PC-3 (cell line): ENCODE data around the gene HOXC11. TPM values are rescaled to one million over a fixed set of nuclear protein-coding genes. Genes with fewer than 3 reads are reported as not detected.

Experiments used
- ATAC-seq: fragments of 200-7000 bp; cut with Tn5 transposase; 2 replicates; pipeline ENCODE4 v1.9.1; 2020; ENCODE audit warnings: mild to moderate bottlenecking, moderate library complexity
- BruUV-seq: library from RNA; stranded (reverse); fragments of 400-500 nt; replicated peaks from 2 replicates; lab custom pipeline; 2021; lab: Mats Ljungman, UMichigan
- CTCF ChIA-PET: fragments of 300-600 bp; sonication (Branson Sonifier 250); formaldehyde crosslinking; loops from one replicate; lab custom pipeline; 2022; ENCODE audit warnings: antibody characterized with exemption; lab: Charles Lee
- POLR2A ChIA-PET: fragments of 300-600 bp; sonication (Branson Sonifier 250); formaldehyde crosslinking; loops from one replicate; lab custom pipeline; 2022; ENCODE audit warnings: antibody characterized with exemption; ENCODE audit not compliant: unreplicated experiment; lab: Charles Lee
- DNase-seq: peaks from one replicate; pipeline ENCODE4 v3.0.0-alpha.2; 2015
- H2AFZ ChIP-seq: fragments of 300-600 bp; sonication (generic); 2 replicates; pipeline ENCODE4 v1.6.0; 2016; ENCODE audit warnings: antibody characterized with exemption, low read length
- H3F3A ChIP-seq: fragments of 300-600 bp; sonication (generic); one replicate; pipeline ENCODE4 v1.6.0; 2017; ENCODE audit warnings: antibody characterized with exemption, low read length, control low read depth, mild to moderate bottlenecking; ENCODE audit not compliant: unreplicated experiment
- H3K27ac ChIP-seq: fragments of 300-600 bp; sonication (generic); 2 replicates; pipeline ENCODE4 v1.5.1; 2016; ENCODE audit warnings: mild to moderate bottlenecking, low read length
- H3K27me3 ChIP-seq: fragments of 300-600 bp; sonication (generic); 2 replicates; pipeline ENCODE4 v1.6.1; 2016; ENCODE audit warnings: low read length, mixed read lengths
- H3K36me3 ChIP-seq: fragments of 300-600 bp; sonication (generic); 2 replicates; pipeline ENCODE4 v1.6.1; 2016; ENCODE audit warnings: low read depth, mixed run types, low read length, mixed read lengths
- H3K4me1 ChIP-seq: fragments of 300-600 bp; sonication (generic); 2 replicates; pipeline ENCODE4 v1.5.1; 2016; ENCODE audit warnings: low read length; ENCODE audit not compliant: insufficient read depth
- H3K4me2 ChIP-seq: fragments of 300-600 bp; sonication (generic); 2 replicates; pipeline ENCODE4 v1.6.0; 2016; ENCODE audit warnings: low read length
- H3K4me3 ChIP-seq: fragments of 300-600 bp; sonication (generic); 2 replicates; pipeline ENCODE4 v1.5.1; 2016; ENCODE audit warnings: mild to moderate bottlenecking, low read length, mixed read lengths
- H3K79me2 ChIP-seq: fragments of 300-600 bp; sonication (generic); 2 replicates; pipeline ENCODE4 v1.6.1; 2017; ENCODE audit warnings: low read length, mixed read lengths
- H3K9ac ChIP-seq: fragments of 300-600 bp; sonication (generic); 2 replicates; pipeline ENCODE4 v1.6.0; 2016; ENCODE audit warnings: mild to moderate bottlenecking, low read length
- H3K9me2 ChIP-seq: fragments of 300-600 bp; sonication (generic); replicated peaks from 2 replicates; pipeline ENCODE4 v1.6.1; 2016; ENCODE audit warnings: mixed run types, low read length, mixed read lengths
- H3K9me3 ChIP-seq: fragments of 300-600 bp; sonication (generic); 2 replicates; pipeline ENCODE4 v1.6.1; 2016; ENCODE audit warnings: low read length, mixed read lengths
- H4K20me1 ChIP-seq: fragments of 300-600 bp; sonication (generic); 2 replicates; pipeline ENCODE4 v1.6.1; 2016; ENCODE audit warnings: low read length, mixed read lengths
- CTCF ChIP-seq: fragments of 300-600 bp; sonication (generic); conservative IDR thresholded peaks from 2 replicates; pipeline ENCODE4 v1.5.1; 2017; ENCODE audit warnings: antibody characterized with exemption, low read depth, mild to moderate bottlenecking, low read length
- EZH2 ChIP-seq: fragments of 300-600 bp; sonication (generic); IDR thresholded peaks from one replicate; pipeline ENCODE4 v1.6.1; 2017; ENCODE audit warnings: antibody characterized with exemption, mild to moderate bottlenecking, low read length; ENCODE audit not compliant: unreplicated experiment
- EZH2phosphoT487 ChIP-seq: fragments of 300-600 bp; sonication (generic); IDR thresholded peaks from 2 replicates; pipeline ENCODE4 v1.6.1; 2018; ENCODE audit warnings: mild to moderate bottlenecking, antibody characterized with exemption, low read length, borderline replicate concordance
- intact Hi-C: fragments of 100-400 bp; cut with micrococcal nuclease; formaldehyde crosslinking; loops from 2 replicates; pipeline ENCODE4 v1.9.0; 2023
- total RNA-seq: library from RNA; depleted of rRNA; stranded (reverse); fragments of >200 nt; gene quantifications from 2 replicates; pipeline ENCODE4 v1.2.3, GENCODE V29; 2014

The HOXC11 gene
- total RNA-seq, 1 experiment from 2014 or later = 0.84 TPM

GRCh38 chr12:53970451-53970850 lies 2.5 kb upstream of the HOXC11 start:
- no peak overlapping the region for H2AFZ ChIP-seq
- H3K36me3 ChIP-seq = no peaks in the 10 kb centered on the region
- no peaks in the 10 kb centered on the region for H3K9me3 ChIP-seq
- no peaks in the 10 kb centered on the region for H3K79me2 ChIP-seq
- no peaks in the 10 kb centered on the region for H3K9me2 ChIP-seq
- no peak overlapping the region for H3K4me3 ChIP-seq
- H3K4me2 ChIP-seq = no peak overlapping the region
- BruUV-seq = no TSS peak
- ChIA-PET CTCF (no interaction called here), POLR2A (no interaction called here)
- peaks cover 13% of the 10 kb centered on the region for H3K4me1 ChIP-seq
- no peak overlapping the region for H3K27ac ChIP-seq
- no peaks in the 10 kb centered on the region for H4K20me1 ChIP-seq
- H3F3A ChIP-seq = no peaks in the 10 kb centered on the region
- H3K27me3 ChIP-seq = no peaks in the 10 kb centered on the region
- ATAC-seq (no peak), DNase-seq (no peak)
- H3K9ac ChIP-seq = no peak overlapping the region
- intact Hi-C loops = no loop called here
- no peak for TF ChIP-seq EZH2phosphoT487

- H3K9me2 ChIP-seq = no peaks in the 10 kb centered on the region
- intact Hi-C loops = no loop called here
- no peaks in the 10 kb centered on the region for H3K79me2 ChIP-seq
- ChIA-PET POLR2A (no interaction called here), CTCF (no interaction called here)
- no peaks in the 10 kb centered on the region for H3K36me3 ChIP-seq
- no peak overlapping the region for H3K27ac ChIP-seq
- H3K9ac ChIP-seq = no peak overlapping the region
- no peak overlapping the region for H2AFZ ChIP-seq
- no TSS peak for BruUV-seq
- no peaks in the 10 kb centered on the region for H3K27me3 ChIP-seq
- ATAC-seq = no peak
- H3K4me2 ChIP-seq = no peak overlapping the region
- DNase-seq = no peak
- H3K4me1 ChIP-seq = peaks cover 13% of the 10 kb centered on the region
- no peaks in the 10 kb centered on the region for H3K9me3 ChIP-seq
- H3F3A ChIP-seq = no peaks in the 10 kb centered on the region
- no peak for TF ChIP-seq EZH2phosphoT487
- TF ChIP-seq EZH2 = no peak
- TF ChIP-seq CTCF = no peak
- no peaks in the 10 kb centered on the region for H4K20me1 ChIP-seq
- H3K4me3 ChIP-seq = no peak overlapping the region
Observed at GRCh38 chr12:53971129-53971528, 1.8 kb upstream of the HOXC11 start.

GRCh38 chr12:53971686-53972085 lies 1.2 kb upstream of the HOXC11 start:
- Histone ChIP-seq H2AFZ (no peak overlapping the region), H3K9me3 (no peaks in the 10 kb centered on the region), H3K27me3 (no peaks in the 10 kb centered on the region), H3F3A (no peaks in the 10 kb centered on the region), H3K79me2 (no peaks in the 10 kb centered on the region), H3K9ac (no peak overlapping the region), H3K4me1 (peaks cover 13% of the 10 kb centered on the region), H3K9me2 (no peaks in the 10 kb centered on the region), H4K20me1 (no peaks in the 10 kb centered on the region), H3K4me2 (peak overlapping the region; percentile 95; the same call in 1 of the 2 replicates), H3K36me3 (no peaks in the 10 kb centered on the region), H3K27ac (no peak overlapping the region), H3K4me3 (no peak overlapping the region)
- ChIA-PET CTCF (no interaction called here), POLR2A (no interaction called here)
- no TSS peak for BruUV-seq
- TF ChIP-seq EZH2 (no peak), CTCF (no peak), EZH2phosphoT487 (no peak)
- DNase-seq = no peak
- ATAC-seq = no peak
- intact Hi-C loops = no loop called here
